ENCODE results near the gene PPP2R2C.

The PPP2R2C gene

DNA sequence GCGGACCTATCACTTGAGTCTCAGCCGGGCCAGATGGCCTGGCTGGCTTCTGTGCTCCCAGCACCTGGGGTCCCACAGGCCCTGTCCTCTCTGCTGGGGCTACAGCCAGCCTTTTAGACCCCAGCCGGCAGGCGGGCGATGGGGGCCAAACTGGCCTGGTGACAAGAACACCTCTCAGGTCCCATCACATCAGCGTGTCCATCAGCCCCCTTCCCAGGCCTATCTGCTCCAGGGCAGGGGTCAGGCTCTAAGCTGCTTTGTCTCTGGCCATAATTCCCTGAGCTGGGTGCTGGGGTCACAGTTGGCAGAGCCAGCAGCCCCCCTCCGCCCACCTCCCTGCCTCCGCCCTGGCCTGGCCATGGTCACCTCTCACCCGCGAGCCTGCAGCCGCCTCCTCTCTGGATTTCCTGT lies 77.7 kb downstream of the PPP2R2C start:
- DNase-seq (ENCODE audit: insufficient read length, low spot score) (no peak), FAIRE-seq (no peak)
- TF ChIP-seq, protein P1, sequence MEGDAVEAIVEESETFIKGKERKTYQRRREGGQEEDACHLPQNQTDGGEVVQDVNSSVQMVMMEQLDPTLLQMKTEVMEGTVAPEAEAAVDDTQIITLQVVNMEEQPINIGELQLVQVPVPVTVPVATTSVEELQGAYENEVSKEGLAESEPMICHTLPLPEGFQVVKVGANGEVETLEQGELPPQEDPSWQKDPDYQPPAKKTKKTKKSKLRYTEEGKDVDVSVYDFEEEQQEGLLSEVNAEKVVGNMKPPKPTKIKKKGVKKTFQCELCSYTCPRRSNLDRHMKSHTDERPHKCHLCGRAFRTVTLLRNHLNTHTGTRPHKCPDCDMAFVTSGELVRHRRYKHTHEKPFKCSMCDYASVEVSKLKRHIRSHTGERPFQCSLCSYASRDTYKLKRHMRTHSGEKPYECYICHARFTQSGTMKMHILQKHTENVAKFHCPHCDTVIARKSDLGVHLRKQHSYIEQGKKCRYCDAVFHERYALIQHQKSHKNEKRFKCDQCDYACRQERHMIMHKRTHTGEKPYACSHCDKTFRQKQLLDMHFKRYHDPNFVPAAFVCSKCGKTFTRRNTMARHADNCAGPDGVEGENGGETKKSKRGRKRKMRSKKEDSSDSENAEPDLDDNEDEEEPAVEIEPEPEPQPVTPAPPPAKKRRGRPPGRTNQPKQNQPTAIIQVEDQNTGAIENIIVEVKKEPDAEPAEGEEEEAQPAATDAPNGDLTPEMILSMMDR (IDR thresholded peaks at IDR 0.05; ENCODE audit: insufficient read depth, missing control alignments), result no peak

DNA sequence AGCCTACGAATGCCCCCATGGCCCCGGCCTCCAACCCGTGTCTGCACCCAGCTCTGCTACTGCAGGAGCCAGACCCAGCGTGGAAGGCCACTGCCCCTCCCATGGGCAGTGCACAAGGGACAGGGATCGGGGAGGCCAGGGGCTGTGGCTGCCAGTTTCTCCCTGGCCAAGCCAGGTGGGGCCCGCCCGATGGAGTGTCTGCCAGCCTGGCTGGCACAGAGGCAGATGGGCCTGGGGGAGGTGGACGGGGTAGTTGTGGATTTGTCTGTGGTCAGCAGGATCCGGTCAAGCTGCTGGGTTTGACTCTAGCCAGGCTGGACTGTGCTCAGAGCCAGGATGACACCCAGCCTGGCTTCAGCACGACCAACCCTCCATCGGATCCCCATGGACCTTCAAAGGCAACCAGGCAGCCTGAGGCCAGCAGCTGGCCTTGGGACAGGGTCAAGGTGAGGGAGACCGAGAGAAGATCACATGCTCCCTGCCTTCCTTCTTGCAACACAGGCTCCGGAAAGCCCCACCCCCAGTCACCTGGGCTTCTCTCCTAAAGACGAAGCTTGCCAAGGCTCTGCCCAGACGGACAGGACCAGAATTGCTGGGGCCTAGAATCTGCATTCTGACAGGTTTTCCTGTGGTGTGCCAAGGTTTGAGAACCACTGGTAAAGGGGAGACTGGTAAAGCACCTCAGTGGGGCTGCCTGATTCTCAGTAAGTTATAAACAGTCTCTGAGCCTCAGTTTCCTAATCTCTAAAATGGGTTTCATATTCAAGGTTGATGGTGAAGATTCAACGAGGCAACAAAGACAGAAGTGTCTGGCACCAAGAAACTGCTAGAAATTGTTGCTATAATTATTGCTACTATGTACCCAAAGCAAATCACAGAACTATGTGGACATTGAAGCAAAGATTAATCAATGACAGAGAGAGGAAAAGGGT lies 78.6 kb downstream of the PPP2R2C start:
- TF ChIP-seq, protein P1 (IDR thresholded peaks at IDR 0.05; ENCODE audit: insufficient read depth, missing control alignments), result no peak
- FAIRE-seq (no peak), DNase-seq (ENCODE audit: insufficient read length, low spot score) (no peak)

- no peak for FAIRE-seq
- DNase-seq (ENCODE audit: insufficient read length, low spot score), result no peak
- TF ChIP-seq, protein P1 (IDR thresholded peaks at IDR 0.05; ENCODE audit: insufficient read depth, missing control alignments), result no peak
These were observed 79.3 kb downstream of the PPP2R2C start for GRCh38 chr4:6393066-6393465.

- TF ChIP-seq, protein P1 (IDR thresholded peaks at IDR 0.05; ENCODE audit: insufficient read depth, missing control alignments), result no peak
- no peak for FAIRE-seq
These were observed 80.0 kb downstream of the PPP2R2C start for GRCh38 chr4:6392407-6392806.

GRCh38 chr4:6391852-6392188 lies 80.6 kb downstream of the PPP2R2C start:
- no peak for DNase-seq (ENCODE audit: insufficient read length, low spot score)
- no peak for FAIRE-seq
- TF ChIP-seq, protein P1 (IDR thresholded peaks at IDR 0.05; ENCODE audit: insufficient read depth, missing control alignments), result no peak

More at GRCh38 chr4:6392407-6392806, 80.0 kb downstream of the PPP2R2C start:
- no peak for DNase-seq (ENCODE audit: insufficient read length, low spot score)

- TF ChIP-seq, protein P1 (IDR thresholded peaks at IDR 0.05; ENCODE audit: insufficient read depth, missing control alignments), result no peak
- no peak for DNase-seq (ENCODE audit: insufficient read length, low spot score)
- no peak for FAIRE-seq
These were observed 81.1 kb downstream of the PPP2R2C start for GRCh38 chr4:6391186-6391851.

- no peak for FAIRE-seq
- TF ChIP-seq, protein P1 (IDR thresholded peaks at IDR 0.05; ENCODE audit: insufficient read depth, missing control alignments), result no peak
These were observed 82.1 kb downstream of the PPP2R2C start for GRCh38 chr4:6390356-6390755.

More at GRCh38 chr4:6390356-6390755, 82.1 kb downstream of the PPP2R2C start:
- no peak for DNase-seq (ENCODE audit: insufficient read length, low spot score)

All from D721Med (cell line).